Jurkat, Clone E6-1 (cell line): ENCODE measurements around the gene NTN5.
A peak's percentile ranks its signal among the peaks of the same experiment; 100 is the strongest.

Experiments
- DNase-seq: peaks from one replicate; pipeline ENCODE4 v3.0.0-alpha.2; 2011; ENCODE audit warnings: low read depth, low spot score
- H3K4me3 ChIP-seq: 2 replicates; pipeline ENCODE4 v1.5.1; 2011; ENCODE audit warnings: mild to moderate bottlenecking, low read length, control low read depth, moderate library complexity

The NTN5 gene

GRCh38 chr19:48623556-48624066 lies 49.2 kb downstream of the NTN5 start:
- DNase-seq: no peak
- H3K4me3 ChIP-seq: peak overlapping the region; percentile 61

GRCh38 chr19:48619692-48620585 lies 52.9 kb downstream of the NTN5 start:
- DNase-seq: no peak
- H3K4me3 ChIP-seq: peak overlapping the region; percentile 100

GRCh38 chr19:48618916-48619691 lies 53.7 kb downstream of the NTN5 start, which contains the start of the genes RPL18 and SPHK2:
TSS of gene RPL18 (minus strand) at chr19:48619178. CDS start at chr19:48619143, 35 bp downstream.
TSS of gene SPHK2 (plus strand) at chr19:48619506. CDS start at chr19:48620515, 1,009 bp downstream.
- DNase-seq: peak; percentile 99
- peak within 1 kb of the TSS; percentile 100 for H3K4me3 ChIP-seq

GRCh38 chr19:48618278-48618915 lies 54.4 kb downstream of the NTN5 start:
- DNase-seq: no peak

GRCh38 chr19:48617146-48617937 lies 55.5 kb downstream of the NTN5 start:
- DNase-seq: no peak

More at GRCh38 chr19:48618278-48618915, 54.4 kb downstream of the NTN5 start:
- peak overlapping the region; percentile 100 for H3K4me3 ChIP-seq

GRCh38 chr19:48616491-48617056 lies 56.2 kb downstream of the NTN5 start:
- DNase-seq: no peak
- no peak overlapping the region for H3K4me3 ChIP-seq

More at GRCh38 chr19:48617146-48617937, 55.5 kb downstream of the NTN5 start:
- H3K4me3 ChIP-seq: peak overlapping the region; percentile 100

GRCh38 chr19:48616041-48616436 lies 56.8 kb downstream of the NTN5 start:
- no peak for DNase-seq
- H3K4me3 ChIP-seq: no peak overlapping the region

- no peak for DNase-seq
- H3K4me3 ChIP-seq: no peak overlapping the region
Observed at GRCh38 chr19:48615231-48616040, 57.4 kb downstream of the NTN5 start.

GRCh38 chr19:48614436-48615230 lies 58.2 kb downstream of the NTN5 start, which contains the start of gene FAM83E:
TSS of gene FAM83E (minus strand) at chr19:48615076. CDS start at chr19:48613372, 1,704 bp downstream.
- H3K4me3 ChIP-seq: no peak within 1 kb of the TSS
- DNase-seq: no peak

GRCh38 chr19:48613852-48614435 lies 58.9 kb downstream of the NTN5 start:
- DNase-seq: no peak
- no peak overlapping the region for H3K4me3 ChIP-seq

GRCh38 chr19:48613024-48613851 lies 59.6 kb downstream of the NTN5 start:
- no peak for DNase-seq
- H3K4me3 ChIP-seq: no peak overlapping the region

GRCh38 chr19:48611872-48612271 lies 60.9 kb downstream of the NTN5 start:
- DNase-seq: no peak
- no peak overlapping the region for H3K4me3 ChIP-seq
